SK-N-SH treated with all-trans-retinoic acid at 6 μM for 48 hours (cell line): ENCODE measurements around the gene MEF2C.

Source experiments
- ATAC-seq: fragments of 200-7000 bp; cut with Tn5 transposase; 3 replicates; pipeline ENCODE4 v1.9.1; 2020; ENCODE audit warnings: mild to moderate bottlenecking, moderate library complexity
- ARNTL ChIP-seq: fragments of 450-650 bp; formaldehyde crosslinking; IDR thresholded peaks from 2 replicates; pipeline ENCODE4 v1.5.0; 2020; ENCODE audit warnings: low read depth, mild to moderate bottlenecking, moderate library complexity, borderline replicate concordance
- BACH2 ChIP-seq: fragments of 250-450 bp; sonication (Bioruptor Pico); IDR thresholded peaks from 2 replicates; pipeline ENCODE4 v1.9.0; 2021; ENCODE audit warnings: mild to moderate bottlenecking, borderline replicate concordance
- CREB5 ChIP-seq: fragments of 250-450 bp; sonication (Bioruptor Pico); IDR thresholded peaks from 2 replicates; pipeline ENCODE4 v1.5.1; 2020; ENCODE audit warnings: low read depth, mild to moderate bottlenecking, moderate library complexity
- CSDC2 ChIP-seq: fragments of 250-450 bp; sonication (Bioruptor Pico); IDR thresholded peaks from 2 replicates; pipeline ENCODE4 v1.5.0; 2020; ENCODE audit warnings: mild to moderate bottlenecking, moderate library complexity
- CSRNP3 ChIP-seq: fragments of 250-450 bp; sonication (Bioruptor Pico); IDR thresholded peaks from 2 replicates; pipeline ENCODE4 v1.5.1; 2021; ENCODE audit warnings: mild to moderate bottlenecking, moderate library complexity
- GLIS3 ChIP-seq: fragments of 250-450 bp; sonication (Bioruptor Pico); IDR thresholded peaks from 2 replicates; pipeline ENCODE4 v1.5.0; 2020; ENCODE audit warnings: mild to moderate bottlenecking, moderate library complexity
- ISL1 ChIP-seq: fragments of 250-450 bp; sonication (Bioruptor Pico); IDR thresholded peaks from 2 replicates; pipeline ENCODE4 v2.1.2; 2022; ENCODE audit warnings: mild to moderate bottlenecking, moderate library complexity
- OSR1 ChIP-seq: fragments of 250-450 bp; sonication (Bioruptor Pico); IDR thresholded peaks from 2 replicates; pipeline ENCODE4 v1.8.0; 2022; ENCODE audit warnings: moderate library complexity, mild to moderate bottlenecking, inconsistent platforms
- PATZ1 ChIP-seq: fragments of 250-450 bp; sonication (Bioruptor Pico); IDR thresholded peaks from 2 replicates; pipeline ENCODE4 v1.8.0; 2020; ENCODE audit warnings: mild to moderate bottlenecking, moderate library complexity, borderline replicate concordance
- POU6F1 ChIP-seq: fragments of 250-450 bp; sonication (Bioruptor Pico); IDR thresholded peaks from 2 replicates; pipeline ENCODE4 v1.8.0; 2021; ENCODE audit warnings: low read depth, mild to moderate bottlenecking, moderate library complexity, borderline replicate concordance
- SNAI2 ChIP-seq: fragments of 250-450 bp; sonication (Bioruptor Pico); IDR thresholded peaks from 2 replicates; pipeline ENCODE4 v1.5.0; 2020; ENCODE audit warnings: mild to moderate bottlenecking, moderate library complexity
- TCF4 ChIP-seq: fragments of 250-450 bp; sonication (Bioruptor Pico); IDR thresholded peaks from 2 replicates; pipeline ENCODE4 v1.8.0; 2021; ENCODE audit warnings: mild to moderate bottlenecking, moderate library complexity, borderline replicate concordance
- TOX ChIP-seq: fragments of 250-450 bp; sonication (Bioruptor Pico); IDR thresholded peaks from 2 replicates; pipeline ENCODE4 v1.8.0; 2021; ENCODE audit warnings: mild to moderate bottlenecking, moderate library complexity, borderline replicate concordance
- TSHZ2 ChIP-seq: fragments of 250-450 bp; sonication (Bioruptor Pico); IDR thresholded peaks from 2 replicates; pipeline ENCODE4 v1.5.0; 2020; ENCODE audit warnings: mild to moderate bottlenecking, moderate library complexity
- ZC3H10 ChIP-seq: fragments of 250-450 bp; sonication (Bioruptor Pico); IDR thresholded peaks from 2 replicates; pipeline ENCODE4 v1.5.1; 2021; ENCODE audit warnings: mild to moderate bottlenecking, moderate library complexity
- ZNF565 ChIP-seq: fragments of 450-650 bp; formaldehyde crosslinking; conservative IDR thresholded peaks from 2 replicates; pipeline ENCODE4 v1.5.0; 2020; ENCODE audit warnings: low read depth, mild to moderate bottlenecking, moderate library complexity
- ZNF70 ChIP-seq: fragments of 450-650 bp; formaldehyde crosslinking; IDR thresholded peaks from 2 replicates; pipeline ENCODE4 v1.5.0; 2020; ENCODE audit warnings: mild to moderate bottlenecking, moderate library complexity

MEF2C gene

GRCh38 chr5:88736494-88736893, 146.5 kb downstream of the MEF2C start:
- no peak for TF ChIP-seq TCF4
- no peak for TF ChIP-seq OSR1
- TF ChIP-seq ZNF70: no peak
- no peak for TF ChIP-seq TOX
- TF ChIP-seq, all 23 proteins: peak for 0
- ATAC-seq: no peak

GRCh38 chr5:88734983-88735382, 148.0 kb downstream of the MEF2C start:
- TF ChIP-seq POU6F1 (CRISPR knock-in tag) (no peak), BACH2 (CRISPR knock-in tag) (no peak), CSDC2 (no peak), CREB5 (CRISPR knock-in tag) (no peak), ARNTL (no peak), PATZ1 (CRISPR knock-in tag) (no peak), TOX (no peak), CSRNP3 (CRISPR knock-in tag) (no peak), SNAI2 (no peak), GLIS3 (CRISPR knock-in tag) (no peak), TSHZ2 (CRISPR knock-in tag) (no peak), ZNF70 (no peak)
- no peak for ATAC-seq

- TF ChIP-seq ISL1 (CRISPR knock-in tag) (no peak), TSHZ2 (CRISPR knock-in tag) (peak; percentile 49; the same call in 1 of the 2 replicates)
- ATAC-seq: no peak
Measured at GRCh38 chr5:88734191-88734640, 148.8 kb downstream of the MEF2C start.

- no peak for ATAC-seq
- no peak for TF ChIP-seq ZNF70
- no peak for TF ChIP-seq BACH2 (CRISPR knock-in tag)
- no peak for TF ChIP-seq ZC3H10 (CRISPR knock-in tag)
- no peak for TF ChIP-seq ZNF565 (CRISPR knock-in tag)
- TF ChIP-seq GLIS3 (CRISPR knock-in tag): no peak
Measured at GRCh38 chr5:88732862-88733261, 150.1 kb downstream of the MEF2C start.
